GM18951 (cell line): Measurements from ENCODE around the gene HS3ST5.

ENCODE experiments used
- POLR2A ChIP-seq: IDR thresholded peaks from 4 replicates; pipeline ENCODE4 v1.6.1; 2011; ENCODE audit warnings: mild to moderate bottlenecking; ENCODE audit not compliant: insufficient read length, insufficient read depth; ENCODE audit errors: extremely low read depth
- in situ Hi-C: fragments of 300-500 bp; cut with MboI; formaldehyde crosslinking; loops from one replicate; pipeline ENCODE4 v1.12.0; 2022; ENCODE audit warnings: low sequenced_read_pairs, mixed read lengths, inconsistent platforms; ENCODE audit not compliant: unreplicated experiment

The HS3ST5 gene

GRCh38 chr6:114361036-114361435 lies 18.2 kb upstream of the HS3ST5 start:
- no peak for TF ChIP-seq POLR2A
- in situ Hi-C loops, result no loop called here

- no peak for TF ChIP-seq POLR2A
- in situ Hi-C loops, result no loop called here
Measured at GRCh38 chr6:114355300-114355699, 12.5 kb upstream of the HS3ST5 start.

- TF ChIP-seq POLR2A, result no peak
- in situ Hi-C loops, result no loop called here
Measured at GRCh38 chr6:114354482-114354881, 11.7 kb upstream of the HS3ST5 start.

GRCh38 chr6:114346451-114346850 lies 3.6 kb upstream of the HS3ST5 start:
- no peak for TF ChIP-seq POLR2A
- in situ Hi-C loops, result no loop called here

- in situ Hi-C loops, result no loop called here
- no peak for TF ChIP-seq POLR2A
Measured at GRCh38 chr6:114344971-114345275, 2.1 kb upstream of the HS3ST5 start.

- in situ Hi-C loops, result no loop called here
- TF ChIP-seq POLR2A, result no peak
Measured at GRCh38 chr6:114344246-114344970, 1.6 kb upstream of the HS3ST5 start.

GRCh38 chr6:114343782-114344144 lies 940 bp upstream of the HS3ST5 start:
- no peak for TF ChIP-seq POLR2A
- in situ Hi-C loops, result no loop called here

- in situ Hi-C loops, result no loop called here
Measured at GRCh38 chr6:114342086-114342825, 567 bp downstream of the HS3ST5 start.

GRCh38 chr6:114339706-114340105 lies 3.1 kb downstream of the HS3ST5 start:
- in situ Hi-C loops, result no loop called here
- TF ChIP-seq POLR2A, result no peak

More at GRCh38 chr6:114342086-114342825, 567 bp downstream of the HS3ST5 start:
- no peak for TF ChIP-seq POLR2A

GRCh38 chr6:114334237-114334636 lies 8.6 kb downstream of the HS3ST5 start:
- no peak for TF ChIP-seq POLR2A
- in situ Hi-C loops, result no loop called here

- TF ChIP-seq POLR2A, result no peak
- in situ Hi-C loops, result no loop called here
Measured at GRCh38 chr6:114327074-114327473, 15.7 kb downstream of the HS3ST5 start.

GRCh38 chr6:114323784-114324183 lies 19.0 kb downstream of the HS3ST5 start:
- in situ Hi-C loops, result no loop called here
- no peak for TF ChIP-seq POLR2A

GRCh38 chr6:114319749-114320148 lies 23.1 kb downstream of the HS3ST5 start:
- in situ Hi-C loops, result no loop called here
- TF ChIP-seq POLR2A, result no peak
